ENCODE measurements around the gene KCNQ5. TPM values are rescaled to one million over a fixed set of nuclear protein-coding genes. Genes with fewer than 3 reads are reported as not detected.
A peak's percentile ranks its signal among the peaks of the same experiment; 100 is the strongest.

The KCNQ5 gene
- polyA plus RNA-seq, 3 donors: not detected

DNA sequence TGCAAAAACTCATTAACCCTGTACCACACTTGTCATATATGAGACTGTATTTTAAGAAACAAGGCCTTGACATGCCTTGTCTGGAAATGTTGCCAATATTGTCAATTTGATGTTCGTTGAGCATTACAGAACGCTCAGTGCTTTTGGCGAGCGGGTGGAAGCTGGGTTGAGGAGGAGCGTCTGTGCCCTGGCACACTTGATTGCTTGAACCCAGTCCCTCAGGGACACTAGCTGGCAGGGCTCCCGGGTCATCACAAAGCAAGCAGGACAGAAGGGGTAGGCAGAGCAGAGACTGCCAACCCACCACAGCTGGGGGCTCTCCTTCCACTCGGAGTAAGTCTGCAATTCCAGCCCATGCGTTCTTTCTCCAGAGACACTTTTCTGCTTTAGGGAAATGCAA lies 317.1 kb downstream of the KCNQ5 start:
- H3K9me3 ChIP-seq (replicated peaks in 1 of 2; ENCODE audit: control insufficient read depth in 1 of 2, insufficient read depth in 1 of 2, low read length in 2 of 2): peaks cover 5% of the 10 kb centered on the region in 2 donors
- H3K4me3 ChIP-seq (replicated peaks in 1 of 3; ENCODE audit: low read depth in 2 of 3, low read length in 3 of 3): no peak overlapping the region
- H3K4me1 ChIP-seq (ENCODE audit: control insufficient read depth in 1 of 2, insufficient read depth in 2 of 2, low read length in 2 of 2): no peaks in the 10 kb centered on the region
- H3K9ac ChIP-seq (ENCODE audit: insufficient read depth, low read length, poor library complexity, severe bottlenecking): no peak overlapping the region
- H3K79me2 ChIP-seq (ENCODE audit: insufficient read depth, low read length): no peaks in the 10 kb centered on the region
- peak overlapping the region in 1 of 7 donors; percentile 69 for H3K27ac Mint-ChIP-seq
- H3K36me3 ChIP-seq (replicated peaks in 1 of 2; ENCODE audit: control insufficient read depth in 1 of 2, insufficient read depth in 2 of 2, low read length in 2 of 2): no peaks in the 10 kb centered on the region
- no peak overlapping the region for H3K4me2 ChIP-seq (replicated peaks; ENCODE audit: extremely low read depth, low read length, poor library complexity, severe bottlenecking)
- no peak for DNase-seq
- no peak overlapping the region for H3K27ac ChIP-seq (ENCODE audit: low read depth in 1 of 2, low read length in 2 of 2)
- H3K4me1 Mint-ChIP-seq: peaks cover 8% of the 10 kb centered on the region
- no peaks in the 10 kb centered on the region for H4K20me1 ChIP-seq (ENCODE audit: insufficient read depth, low read length)
- over 99% methylated on average over 8 of the region's 8 CpGs for WGBS (ENCODE audit: insufficient coverage)
- H3K27me3 Mint-ChIP-seq (ENCODE audit: low read depth in 3 of 3): peaks cover 0 to 1% (median 0%) of the 10 kb centered on the region in 3 donors
- H2AFZ ChIP-seq (ENCODE audit: insufficient read depth, low read depth, low read length, poor library complexity, severe bottlenecking): no peak overlapping the region
- no peak overlapping the region for H3K4me3 Mint-ChIP-seq
- H3K9me3 Mint-ChIP-seq: peaks cover 0 to 8% (median 0%) of the 10 kb centered on the region in 7 donors
- intact Hi-C loops (cut with micrococcal nuclease): no loop called here
- TF ChIP-seq CTCF (IDR thresholded peaks at IDR 0.05): no peak
- H3K36me3 Mint-ChIP-seq: no peaks in the 10 kb centered on the region
- H3K27me3 ChIP-seq (ENCODE audit: control insufficient read depth in 2 of 2, insufficient read depth in 2 of 2, low read length in 2 of 2): no peaks in the 10 kb centered on the region

GRCh38 chr6:72940265-72940664 lies 318.4 kb downstream of the KCNQ5 start:
- peak overlapping the region in 1 of 7 donors; percentile 12 for H3K27ac Mint-ChIP-seq

More at GRCh38 chr6:72940265-72940664, 318.4 kb downstream of the KCNQ5 start:
- no peak for TF ChIP-seq CTCF (IDR thresholded peaks at IDR 0.05)
- Histone ChIP-seq H3K4me2 (replicated peaks; ENCODE audit: extremely low read depth, low read length, poor library complexity, severe bottlenecking) (no peak overlapping the region), H2AFZ (ENCODE audit: insufficient read depth, low read depth, low read length, poor library complexity, severe bottlenecking) (no peak overlapping the region), H3K4me3 (replicated peaks in 1 of 3; ENCODE audit: low read depth in 2 of 3, low read length in 3 of 3) (no peak overlapping the region), H3K9ac (ENCODE audit: insufficient read depth, low read length, poor library complexity, severe bottlenecking) (no peak overlapping the region), H4K20me1 (ENCODE audit: insufficient read depth, low read length) (no peaks in the 10 kb centered on the region), H3K27me3 (ENCODE audit: control insufficient read depth in 2 of 2, insufficient read depth in 2 of 2, low read length in 2 of 2) (no peaks in the 10 kb centered on the region), H3K27ac (ENCODE audit: low read depth in 1 of 2, low read length in 2 of 2) (no peak overlapping the region), H3K4me1 (ENCODE audit: control insufficient read depth in 1 of 2, insufficient read depth in 2 of 2, low read length in 2 of 2) (no peaks in the 10 kb centered on the region), H3K36me3 (replicated peaks in 1 of 2; ENCODE audit: control insufficient read depth in 1 of 2, insufficient read depth in 2 of 2, low read length in 2 of 2) (no peaks in the 10 kb centered on the region), H3K9me3 (replicated peaks in 1 of 2; ENCODE audit: control insufficient read depth in 1 of 2, insufficient read depth in 1 of 2, low read length in 2 of 2) (peaks cover 5% of the 10 kb centered on the region in 2 donors), H3K79me2 (ENCODE audit: insufficient read depth, low read length) (no peaks in the 10 kb centered on the region)
- Mint-ChIP-seq H3K4me1 (peaks cover 8% of the 10 kb centered on the region), H3K9me3 (peaks cover 0 to 8% (median 0%) of the 10 kb centered on the region in 7 donors), H3K4me3 (no peak overlapping the region), H3K27me3 (ENCODE audit: low read depth in 3 of 3) (peaks cover 0 to 1% (median 0%) of the 10 kb centered on the region in 3 donors), H3K36me3 (no peaks in the 10 kb centered on the region)
- WGBS (ENCODE audit: insufficient coverage): 100% methylated on average over 6 of the region's 7 CpGs
- intact Hi-C loops (cut with micrococcal nuclease): no loop called here
- DNase-seq: no peak

All from CD14-positive monocyte (primary cell).